ENCODE data around the gene RNF123.

RNF123 gene

DNA sequence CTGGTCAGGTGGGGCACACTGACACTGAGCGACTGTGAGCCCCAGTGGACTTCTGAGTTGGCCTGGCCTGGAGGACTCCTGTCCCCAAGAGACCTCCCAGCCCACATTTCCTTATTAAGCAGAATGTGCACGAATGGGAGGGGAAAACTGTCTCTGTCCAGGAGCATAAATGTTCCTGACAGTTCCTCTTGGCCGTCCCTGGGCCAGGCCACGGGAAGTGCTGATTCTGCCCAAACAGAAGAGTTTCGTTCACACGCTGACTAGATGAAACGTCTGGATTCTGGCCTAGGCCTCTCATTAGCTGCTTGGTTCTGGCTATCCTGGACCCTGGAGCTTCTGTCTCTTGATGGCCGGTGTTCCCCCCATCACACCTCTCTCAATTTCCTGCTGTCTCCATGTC, 44.7 kb upstream of the RNF123 start:
- Histone ChIP-seq H3K79me2 (ENCODE audit: insufficient read depth, low read depth) (no peaks in the 10 kb centered on the region), H2AFZ (ENCODE audit: low read depth) (no peak overlapping the region), H3K4me1 (ENCODE audit: low read depth, poor library complexity, severe bottlenecking) (no peaks in the 10 kb centered on the region), H4K20me1 (ENCODE audit: insufficient read depth) (no peaks in the 10 kb centered on the region), H3K36me3 (ENCODE audit: insufficient read depth) (no peaks in the 10 kb centered on the region), H3K4me2 (no peak overlapping the region), H3K9ac (no peak overlapping the region), H3K4me3 (IDR thresholded peaks at IDR 0.05; ENCODE audit: insufficient read depth, low read depth, low read length) (no peak overlapping the region), H3K27me3 (ENCODE audit: insufficient read depth, low read depth) (no peaks in the 10 kb centered on the region), H3K27ac (no peak overlapping the region)
- TF ChIP-seq, protein P1, sequence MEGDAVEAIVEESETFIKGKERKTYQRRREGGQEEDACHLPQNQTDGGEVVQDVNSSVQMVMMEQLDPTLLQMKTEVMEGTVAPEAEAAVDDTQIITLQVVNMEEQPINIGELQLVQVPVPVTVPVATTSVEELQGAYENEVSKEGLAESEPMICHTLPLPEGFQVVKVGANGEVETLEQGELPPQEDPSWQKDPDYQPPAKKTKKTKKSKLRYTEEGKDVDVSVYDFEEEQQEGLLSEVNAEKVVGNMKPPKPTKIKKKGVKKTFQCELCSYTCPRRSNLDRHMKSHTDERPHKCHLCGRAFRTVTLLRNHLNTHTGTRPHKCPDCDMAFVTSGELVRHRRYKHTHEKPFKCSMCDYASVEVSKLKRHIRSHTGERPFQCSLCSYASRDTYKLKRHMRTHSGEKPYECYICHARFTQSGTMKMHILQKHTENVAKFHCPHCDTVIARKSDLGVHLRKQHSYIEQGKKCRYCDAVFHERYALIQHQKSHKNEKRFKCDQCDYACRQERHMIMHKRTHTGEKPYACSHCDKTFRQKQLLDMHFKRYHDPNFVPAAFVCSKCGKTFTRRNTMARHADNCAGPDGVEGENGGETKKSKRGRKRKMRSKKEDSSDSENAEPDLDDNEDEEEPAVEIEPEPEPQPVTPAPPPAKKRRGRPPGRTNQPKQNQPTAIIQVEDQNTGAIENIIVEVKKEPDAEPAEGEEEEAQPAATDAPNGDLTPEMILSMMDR (conservative IDR thresholded peaks at IDR 0.05; ENCODE audit: low read depth, low read length): no peak

DNA sequence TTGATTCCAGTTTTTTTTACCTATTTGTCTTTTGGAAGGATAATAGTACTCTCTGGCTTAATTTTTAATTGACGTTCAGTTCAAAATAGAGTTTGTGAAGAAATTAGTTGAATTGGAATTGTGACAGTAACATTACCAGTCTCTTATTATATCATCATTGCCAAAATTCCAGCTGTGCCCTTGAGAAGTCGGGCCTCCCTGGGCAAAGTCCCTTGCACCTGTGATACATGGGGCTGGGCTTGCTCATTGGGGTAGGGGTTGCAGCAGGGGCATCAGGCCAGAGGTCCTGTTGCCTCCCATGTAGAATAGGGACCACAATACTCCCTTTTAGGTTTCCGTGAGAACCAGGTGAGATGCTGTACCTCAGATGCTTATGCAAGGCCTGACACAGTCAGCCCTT, 43.1 kb upstream of the RNF123 start:
- TF ChIP-seq, protein P1 (conservative IDR thresholded peaks at IDR 0.05; ENCODE audit: low read depth, low read length): no peak
- Histone ChIP-seq H3K36me3 (ENCODE audit: insufficient read depth) (no peaks in the 10 kb centered on the region), H3K4me1 (ENCODE audit: low read depth, poor library complexity, severe bottlenecking) (no peaks in the 10 kb centered on the region), H3K4me2 (no peak overlapping the region), H3K4me3 (IDR thresholded peaks at IDR 0.05; ENCODE audit: insufficient read depth, low read depth, low read length) (no peak overlapping the region), H4K20me1 (ENCODE audit: insufficient read depth) (no peaks in the 10 kb centered on the region), H3K79me2 (ENCODE audit: insufficient read depth, low read depth) (no peaks in the 10 kb centered on the region), H3K9ac (no peak overlapping the region), H3K27ac (no peak overlapping the region), H2AFZ (ENCODE audit: low read depth) (no peak overlapping the region), H3K27me3 (ENCODE audit: insufficient read depth, low read depth) (no peaks in the 10 kb centered on the region)

DNA sequence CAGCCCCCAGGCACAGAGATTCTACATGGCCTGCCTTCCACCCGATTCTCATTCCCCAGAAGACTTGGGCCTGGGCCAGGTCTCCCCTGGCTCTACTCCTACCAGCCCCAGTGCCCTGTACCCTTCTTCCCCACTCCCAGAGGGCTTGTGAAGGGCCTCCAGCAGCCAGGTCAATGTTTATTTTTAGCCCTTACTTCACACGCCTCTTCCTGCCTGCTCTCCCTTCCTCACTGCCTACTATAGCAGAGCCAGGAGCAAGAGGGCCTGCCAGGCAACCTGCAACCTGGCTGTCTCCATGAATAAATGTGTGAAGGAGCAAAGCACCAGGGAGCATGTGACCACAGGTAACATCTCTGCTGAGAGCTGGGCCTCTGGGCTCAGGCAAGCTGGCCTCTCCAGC, 41.6 kb upstream of the RNF123 start:
- H3K9ac ChIP-seq: no peak overlapping the region
- no peaks in the 10 kb centered on the region for H3K36me3 ChIP-seq (ENCODE audit: insufficient read depth)
- no peaks in the 10 kb centered on the region for H4K20me1 ChIP-seq (ENCODE audit: insufficient read depth)
- TF ChIP-seq, protein P1 (conservative IDR thresholded peaks at IDR 0.05; ENCODE audit: low read depth, low read length): no peak
- H3K4me2 ChIP-seq: no peak overlapping the region
- H3K27ac ChIP-seq: no peak overlapping the region
- no peaks in the 10 kb centered on the region for H3K79me2 ChIP-seq (ENCODE audit: insufficient read depth, low read depth)
- H3K27me3 ChIP-seq (ENCODE audit: insufficient read depth, low read depth): no peaks in the 10 kb centered on the region
- no peak overlapping the region for H3K4me3 ChIP-seq (IDR thresholded peaks at IDR 0.05; ENCODE audit: insufficient read depth, low read depth, low read length)
- H2AFZ ChIP-seq (ENCODE audit: low read depth): no peak overlapping the region
- H3K4me1 ChIP-seq (ENCODE audit: low read depth, poor library complexity, severe bottlenecking): no peaks in the 10 kb centered on the region

DNA sequence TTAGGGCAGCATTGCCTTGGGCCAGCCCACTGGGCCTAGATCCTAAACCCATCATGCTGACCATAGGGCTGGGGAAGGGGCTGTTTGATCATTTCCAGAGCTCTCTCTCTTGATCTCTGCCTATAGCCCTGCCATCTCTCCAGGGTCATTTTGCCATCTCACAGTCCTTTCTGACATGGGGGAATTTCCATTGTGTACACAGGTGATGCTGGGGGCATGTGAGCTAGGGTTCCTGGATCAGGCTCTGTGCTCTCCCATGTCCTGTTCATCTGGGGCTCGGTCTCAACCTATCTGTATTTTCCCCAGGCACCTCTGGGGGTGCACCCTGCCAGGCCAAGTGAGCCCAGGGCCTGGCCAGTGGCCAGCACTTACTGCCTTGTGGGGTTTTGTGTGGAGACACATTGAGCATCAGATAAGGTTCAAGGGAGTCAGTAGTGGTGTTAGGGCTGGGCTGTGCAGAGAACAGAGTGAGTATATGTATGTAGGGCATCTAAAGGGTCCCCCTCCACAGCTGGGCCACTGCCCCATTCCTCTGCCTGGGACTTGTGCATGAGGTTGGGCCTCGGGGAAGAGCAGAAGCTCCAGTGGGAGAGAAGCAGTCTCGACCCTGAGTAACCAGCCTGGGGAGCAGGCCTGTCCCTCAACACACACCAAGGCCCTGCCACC, 40.9 kb upstream of the RNF123 start:
- H3K79me2 ChIP-seq (ENCODE audit: insufficient read depth, low read depth): no peaks in the 10 kb centered on the region
- TF ChIP-seq, protein P1 (conservative IDR thresholded peaks at IDR 0.05; ENCODE audit: low read depth, low read length): no peak
- no peaks in the 10 kb centered on the region for H3K4me1 ChIP-seq (ENCODE audit: low read depth, poor library complexity, severe bottlenecking)
- no peaks in the 10 kb centered on the region for H3K27me3 ChIP-seq (ENCODE audit: insufficient read depth, low read depth)
- H4K20me1 ChIP-seq (ENCODE audit: insufficient read depth): no peaks in the 10 kb centered on the region
- no peak overlapping the region for H3K4me3 ChIP-seq (IDR thresholded peaks at IDR 0.05; ENCODE audit: insufficient read depth, low read depth, low read length)
- no peaks in the 10 kb centered on the region for H3K36me3 ChIP-seq (ENCODE audit: insufficient read depth)
- no peak overlapping the region for H3K9ac ChIP-seq
- no peak overlapping the region for H3K27ac ChIP-seq
- no peak overlapping the region for H3K4me2 ChIP-seq
- H2AFZ ChIP-seq (ENCODE audit: low read depth): no peak overlapping the region

Measured in KMS-11 (cell line).